ENCODE measurements around the gene DNLZ. TPM values are rescaled to one million over a fixed set of nuclear protein-coding genes. Genes with fewer than 3 reads are reported as not detected.
"Not testable (repeated sequence)": the region's sequence is repeated elsewhere in the genome, so short reads cannot be mapped to it uniquely, and the experiment has no call there.

The DNLZ gene
- total RNA-seq, 1 donor from 2014 or later: 19.9 TPM

DNA sequence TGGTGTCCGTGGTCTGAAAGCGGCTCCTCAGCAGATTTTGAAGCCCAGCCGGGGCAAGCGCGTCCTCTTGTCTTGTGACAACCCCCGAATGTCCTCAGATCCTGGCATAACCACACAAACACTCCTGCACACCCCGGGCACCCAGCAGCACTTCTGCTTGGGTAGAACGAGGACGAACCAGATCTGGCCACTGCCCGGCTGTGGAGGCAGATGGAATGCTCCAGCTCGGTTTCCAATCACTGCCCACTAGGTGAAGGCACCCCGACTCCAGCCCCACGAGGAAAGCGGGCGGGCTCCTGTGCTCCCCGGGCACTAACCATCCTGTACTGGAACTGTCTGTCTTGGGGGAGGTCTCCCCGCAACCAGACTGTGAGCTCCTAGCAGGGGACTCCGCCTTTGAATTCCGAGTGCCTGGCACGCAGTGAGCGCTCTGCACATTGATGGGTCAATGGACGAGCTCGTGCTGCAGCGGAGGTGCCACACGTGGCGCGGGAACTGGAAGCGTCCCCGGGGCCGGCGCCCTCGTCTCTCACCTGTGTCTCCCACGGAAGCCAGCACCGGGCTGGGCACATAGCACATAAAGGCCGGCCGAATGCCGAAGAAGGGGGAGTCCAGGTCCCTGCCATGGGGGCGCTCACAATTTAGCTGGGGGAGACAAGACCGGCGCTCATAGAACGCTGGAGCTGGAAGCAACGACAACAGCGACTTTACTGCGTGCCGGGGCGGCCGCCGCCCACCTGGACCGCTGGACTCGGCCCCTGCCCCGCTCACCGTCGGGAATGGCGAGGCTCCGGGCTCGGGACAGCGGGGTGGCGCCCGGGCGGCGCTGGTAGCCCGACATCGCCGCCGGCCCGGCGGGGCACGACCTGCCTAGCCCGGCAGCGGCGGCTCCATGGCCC lies 46.3 kb upstream of the DNLZ start:
- Mint-ChIP-seq H3K27ac (ENCODE audit: unreplicated experiment) (peak overlapping the region; percentile 88), H3K4me1 (ENCODE audit: low read depth) (peaks cover 33% of the 10 kb centered on the region), H3K4me3 (ENCODE audit: unreplicated experiment) (peak overlapping the region; percentile 89), H3K27me3 (ENCODE audit: low read depth) (no peaks in the 10 kb centered on the region), H3K9me3 (ENCODE audit: low read depth) (no peaks in the 10 kb centered on the region), H3K36me3 (ENCODE audit: low read depth) (peaks cover 27% of the 10 kb centered on the region)
- no peak for TF ChIP-seq CTCF (IDR thresholded peaks at IDR 0.05)
- DNase-seq (ENCODE audit: low spot score): peak; percentile 89

DNA sequence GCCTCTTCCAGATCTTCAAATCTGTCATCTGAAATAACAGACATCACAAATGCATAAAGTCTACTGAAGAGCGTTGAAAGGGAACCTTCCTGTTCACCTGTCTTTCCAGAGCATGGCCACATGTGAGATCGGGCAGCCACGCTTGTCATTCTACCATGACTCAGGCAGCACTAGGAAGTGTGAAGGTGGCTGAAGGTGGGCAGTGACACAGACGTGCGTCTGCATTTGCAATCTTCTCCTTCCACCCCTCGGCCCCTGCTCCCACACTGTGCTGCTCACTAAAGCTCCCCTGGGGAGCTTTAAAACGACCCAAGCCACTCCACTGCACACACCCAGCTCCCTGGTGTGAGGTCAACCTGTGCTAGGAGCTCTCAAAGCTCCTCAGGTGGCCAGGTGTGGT lies 44.4 kb upstream of the DNLZ start:
- Mint-ChIP-seq H3K27me3 (ENCODE audit: low read depth) (no peaks in the 10 kb centered on the region), H3K9me3 (ENCODE audit: low read depth) (no peaks in the 10 kb centered on the region), H3K4me3 (ENCODE audit: unreplicated experiment) (no peak overlapping the region), H3K27ac (ENCODE audit: unreplicated experiment) (no peak overlapping the region), H3K4me1 (ENCODE audit: low read depth) (peaks cover 30% of the 10 kb centered on the region), H3K36me3 (ENCODE audit: low read depth) (peaks cover 20% of the 10 kb centered on the region)
- TF ChIP-seq CTCF (IDR thresholded peaks at IDR 0.05): no peak
- DNase-seq (ENCODE audit: low spot score): no peak

- peak; percentile 89 for DNase-seq (ENCODE audit: low spot score)
- H3K27me3 Mint-ChIP-seq (ENCODE audit: low read depth); H3K27ac Mint-ChIP-seq (ENCODE audit: unreplicated experiment); H3K9me3 Mint-ChIP-seq (ENCODE audit: low read depth); H3K4me3 Mint-ChIP-seq (ENCODE audit: unreplicated experiment): not testable (repeated sequence)
- H3K36me3 Mint-ChIP-seq (ENCODE audit: low read depth): peaks cover 22% of the 10 kb centered on the region
- H3K4me1 Mint-ChIP-seq (ENCODE audit: low read depth): peaks cover 27% of the 10 kb centered on the region
These were observed 43.5 kb upstream of the DNLZ start for GRCh38 chr9:136407061-136407460.

DNA sequence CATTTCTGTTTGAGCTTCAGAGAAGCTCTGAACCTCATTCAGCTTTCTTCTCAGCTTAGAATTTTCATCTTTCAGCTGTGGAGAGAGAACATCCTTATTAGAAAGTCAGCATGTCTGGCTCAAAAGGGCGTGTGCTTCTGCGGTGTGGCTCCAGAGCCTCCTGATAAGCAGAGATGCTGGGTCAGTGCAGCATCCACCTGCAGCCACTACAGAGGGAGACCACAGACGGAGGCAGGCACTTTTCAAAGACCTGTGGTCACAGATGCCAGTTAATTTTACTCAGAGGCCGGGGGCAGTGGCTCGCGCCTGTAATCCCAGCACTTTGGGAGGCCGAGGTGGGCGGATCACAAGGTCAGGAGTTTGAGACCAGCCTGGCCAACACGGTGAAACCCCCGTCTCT lies 42.4 kb upstream of the DNLZ start:
- Mint-ChIP-seq H3K4me1 (ENCODE audit: low read depth) (peaks cover 15% of the 10 kb centered on the region), H3K36me3 (ENCODE audit: low read depth) (peaks cover 22% of the 10 kb centered on the region)
- not testable (repeated sequence) for H3K9me3 Mint-ChIP-seq (ENCODE audit: low read depth); H3K4me3 Mint-ChIP-seq (ENCODE audit: unreplicated experiment); H3K27me3 Mint-ChIP-seq (ENCODE audit: low read depth); H3K27ac Mint-ChIP-seq (ENCODE audit: unreplicated experiment); DNase-seq (ENCODE audit: low spot score)

DNA sequence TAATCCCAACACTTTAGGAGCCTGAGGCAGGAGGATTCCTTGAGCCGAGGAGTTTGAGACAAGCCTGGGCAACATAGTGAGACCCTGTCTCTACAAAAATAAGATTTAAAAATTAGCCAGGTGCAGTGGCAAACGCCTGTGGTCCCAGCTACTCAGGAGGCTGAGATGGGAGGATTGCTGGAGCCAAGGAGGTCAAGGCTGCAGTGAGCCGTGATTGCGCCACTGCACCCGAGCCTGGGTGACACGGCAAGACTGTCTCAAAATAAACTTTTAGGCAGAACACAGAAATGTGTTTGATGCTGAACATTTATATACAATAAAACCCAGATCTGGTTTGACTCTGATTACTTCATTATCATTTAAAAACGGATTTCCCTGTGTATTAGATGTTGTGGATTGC lies 41.9 kb upstream of the DNLZ start:
- Mint-ChIP-seq H3K9me3 (ENCODE audit: low read depth) (no peaks in the 10 kb centered on the region), H3K36me3 (ENCODE audit: low read depth) (peaks cover 22% of the 10 kb centered on the region), H3K4me3 (ENCODE audit: unreplicated experiment) (no peak overlapping the region), H3K27ac (ENCODE audit: unreplicated experiment) (no peak overlapping the region), H3K27me3 (ENCODE audit: low read depth) (no peaks in the 10 kb centered on the region), H3K4me1 (ENCODE audit: low read depth) (peaks cover 17% of the 10 kb centered on the region)
- no peak for TF ChIP-seq CTCF (IDR thresholded peaks at IDR 0.05)
- DNase-seq (ENCODE audit: low spot score): no peak

GRCh38 chr9:136404801-136405136 lies 41.2 kb upstream of the DNLZ start:
- TF ChIP-seq CTCF (IDR thresholded peaks at IDR 0.05): no peak
- Mint-ChIP-seq H3K9me3 (ENCODE audit: low read depth) (no peaks in the 10 kb centered on the region), H3K27ac (ENCODE audit: unreplicated experiment) (no peak overlapping the region), H3K36me3 (ENCODE audit: low read depth) (peaks cover 22% of the 10 kb centered on the region), H3K27me3 (ENCODE audit: low read depth) (no peaks in the 10 kb centered on the region), H3K4me1 (ENCODE audit: low read depth) (peaks cover 16% of the 10 kb centered on the region), H3K4me3 (ENCODE audit: unreplicated experiment) (no peak overlapping the region)
- DNase-seq (ENCODE audit: low spot score): peak; percentile 81
